Measurements from ENCODE around the gene AKAP1. TPM values are rescaled to one million over a fixed set of nuclear protein-coding genes. Genes with fewer than 3 reads are reported as not detected.

AKAP1 gene
- polyA plus RNA-seq, 3 donors: 5.6 to 14.6 (median 6.8) TPM

DNA sequence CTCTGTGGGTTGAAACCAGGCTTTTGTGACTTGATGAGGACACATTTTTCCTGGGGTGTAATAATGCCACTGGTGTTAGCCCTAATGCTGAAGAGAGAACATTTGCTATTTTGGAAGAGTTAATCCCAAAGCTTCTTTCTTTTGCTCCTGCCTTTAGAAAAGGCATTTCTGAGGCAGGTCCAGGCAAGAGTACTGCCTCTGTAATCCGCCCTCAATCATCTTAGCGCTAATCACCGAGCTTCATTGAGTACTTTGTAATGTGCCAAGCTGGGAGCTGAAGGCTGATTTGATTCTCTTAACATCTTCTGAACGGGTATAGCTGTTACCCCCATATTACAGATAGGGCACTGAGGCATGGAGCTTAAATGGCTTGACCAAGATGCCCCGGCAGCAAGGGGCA, 60.3 kb downstream of the AKAP1 start:
- 90% methylated on average over 2 of the region's 5 CpGs for WGBS (ENCODE audit: insufficient coverage)
- DNase-seq: no peak

GRCh38 chr17:57146273-57146672, 61.2 kb downstream of the AKAP1 start:
- Mint-ChIP-seq H3K27me3 (ENCODE audit: low read depth in 3 of 3) (peaks cover 0 to 5% (median 5%) of the 10 kb centered on the region in 3 donors), H3K4me3 (no peak overlapping the region), H3K4me1 (peaks cover 4% of the 10 kb centered on the region), H3K9me3 (peaks cover 5 to 17% (median 14%) of the 10 kb centered on the region in 7 donors), H3K27ac (no peak overlapping the region), H3K36me3 (no peaks in the 10 kb centered on the region)
- no peak for DNase-seq
- intact Hi-C loops (cut with micrococcal nuclease): no loop called here
- Histone ChIP-seq H3K9ac (ENCODE audit: insufficient read depth, low read length, poor library complexity, severe bottlenecking) (no peak overlapping the region), H3K4me2 (replicated peaks; ENCODE audit: extremely low read depth, low read length, poor library complexity, severe bottlenecking) (no peak overlapping the region), H4K20me1 (ENCODE audit: insufficient read depth, low read length) (no peaks in the 10 kb centered on the region), H3K9me3 (replicated peaks in 1 of 2; ENCODE audit: control insufficient read depth in 1 of 2, insufficient read depth in 1 of 2, low read length in 2 of 2) (peaks cover 7 to 9% of the 10 kb centered on the region in 2 donors), H2AFZ (ENCODE audit: insufficient read depth, low read depth, low read length, poor library complexity, severe bottlenecking) (no peak overlapping the region), H3K27ac (ENCODE audit: low read depth in 1 of 2, low read length in 2 of 2) (no peak overlapping the region), H3K27me3 (ENCODE audit: control insufficient read depth in 2 of 2, insufficient read depth in 2 of 2, low read length in 2 of 2) (no peaks in the 10 kb centered on the region), H3K36me3 (replicated peaks in 1 of 2; ENCODE audit: control insufficient read depth in 1 of 2, insufficient read depth in 2 of 2, low read length in 2 of 2) (no peaks in the 10 kb centered on the region), H3K4me3 (replicated peaks in 1 of 3; ENCODE audit: low read depth in 2 of 3, low read length in 3 of 3) (no peak overlapping the region), H3K4me1 (ENCODE audit: control insufficient read depth in 1 of 2, insufficient read depth in 2 of 2, low read length in 2 of 2) (no peaks in the 10 kb centered on the region), H3K79me2 (ENCODE audit: insufficient read depth, low read length) (no peaks in the 10 kb centered on the region)
- TF ChIP-seq CTCF (IDR thresholded peaks at IDR 0.05): no peak
- WGBS (ENCODE audit: insufficient coverage): 93% methylated on average over 3 of the region's 5 CpGs

More for the DNA sequence above, 60.3 kb downstream of the AKAP1 start:
- Mint-ChIP-seq H3K27me3 (ENCODE audit: low read depth in 3 of 3) (peaks cover 0 to 5% (median 2%) of the 10 kb centered on the region in 3 donors), H3K27ac (no peak overlapping the region), H3K4me3 (no peak overlapping the region), H3K36me3 (no peaks in the 10 kb centered on the region), H3K4me1 (peaks cover 4% of the 10 kb centered on the region), H3K9me3 (peaks cover 5 to 11% (median 8%) of the 10 kb centered on the region in 7 donors)
- Histone ChIP-seq H3K79me2 (ENCODE audit: insufficient read depth, low read length) (no peaks in the 10 kb centered on the region), H3K27ac (ENCODE audit: low read depth in 1 of 2, low read length in 2 of 2) (no peak overlapping the region), H2AFZ (ENCODE audit: insufficient read depth, low read depth, low read length, poor library complexity, severe bottlenecking) (no peak overlapping the region), H3K9ac (ENCODE audit: insufficient read depth, low read length, poor library complexity, severe bottlenecking) (no peak overlapping the region), H3K4me3 (replicated peaks in 1 of 3; ENCODE audit: low read depth in 2 of 3, low read length in 3 of 3) (no peak overlapping the region), H3K4me1 (ENCODE audit: control insufficient read depth in 1 of 2, insufficient read depth in 2 of 2, low read length in 2 of 2) (no peaks in the 10 kb centered on the region), H4K20me1 (ENCODE audit: insufficient read depth, low read length) (no peaks in the 10 kb centered on the region), H3K9me3 (replicated peaks in 1 of 2; ENCODE audit: control insufficient read depth in 1 of 2, insufficient read depth in 1 of 2, low read length in 2 of 2) (peaks cover 7 to 9% of the 10 kb centered on the region in 2 donors), H3K4me2 (replicated peaks; ENCODE audit: extremely low read depth, low read length, poor library complexity, severe bottlenecking) (no peak overlapping the region), H3K27me3 (ENCODE audit: control insufficient read depth in 2 of 2, insufficient read depth in 2 of 2, low read length in 2 of 2) (no peaks in the 10 kb centered on the region), H3K36me3 (replicated peaks in 1 of 2; ENCODE audit: control insufficient read depth in 1 of 2, insufficient read depth in 2 of 2, low read length in 2 of 2) (no peaks in the 10 kb centered on the region)
- intact Hi-C loops (cut with micrococcal nuclease): no loop called here
- TF ChIP-seq CTCF (IDR thresholded peaks at IDR 0.05): no peak
